LNCaP clone FGC (cell line): ENCODE results near the gene ATG2B.

Experiments
- DNase-seq: peaks from one replicate; pipeline ENCODE4 v3.0.0-alpha.2; 2011; ENCODE audit warnings: low read depth
- H3K4me3 ChIP-seq: 2 replicates; pipeline ENCODE4 v1.5.1; 2011; ENCODE audit warnings: mild to moderate bottlenecking, low read depth, low read length, control low read depth
- TF ChIP-seq, protein P1 (sequence below): IDR thresholded peaks from 2 replicates; pipeline ENCODE4 v1.5.1; 2012; ENCODE audit warnings: mild to moderate bottlenecking; ENCODE audit not compliant: control insufficient read depth, insufficient read depth; ENCODE audit errors: extremely low read depth

The ATG2B gene

DNA sequence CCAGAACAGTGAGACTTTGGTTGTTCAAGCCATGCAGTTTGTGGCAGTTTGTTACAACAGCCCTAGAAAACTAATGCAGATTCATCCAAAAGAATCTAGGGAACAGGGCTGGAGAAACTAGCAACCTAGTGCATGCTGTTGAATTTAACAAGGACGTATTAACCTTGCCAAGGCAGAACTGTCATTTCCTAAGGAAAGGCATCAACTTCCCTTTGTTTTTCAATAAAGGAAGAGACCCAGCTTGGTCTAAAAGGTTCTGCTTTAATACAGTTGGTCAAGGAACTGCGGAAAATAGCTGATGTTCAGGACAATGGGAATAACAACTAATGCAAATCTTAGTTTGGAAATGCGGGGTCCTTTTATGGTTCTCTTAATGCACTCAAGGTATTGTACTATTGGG lies 40.3 kb upstream of the ATG2B start:
- TF ChIP-seq, protein P1, sequence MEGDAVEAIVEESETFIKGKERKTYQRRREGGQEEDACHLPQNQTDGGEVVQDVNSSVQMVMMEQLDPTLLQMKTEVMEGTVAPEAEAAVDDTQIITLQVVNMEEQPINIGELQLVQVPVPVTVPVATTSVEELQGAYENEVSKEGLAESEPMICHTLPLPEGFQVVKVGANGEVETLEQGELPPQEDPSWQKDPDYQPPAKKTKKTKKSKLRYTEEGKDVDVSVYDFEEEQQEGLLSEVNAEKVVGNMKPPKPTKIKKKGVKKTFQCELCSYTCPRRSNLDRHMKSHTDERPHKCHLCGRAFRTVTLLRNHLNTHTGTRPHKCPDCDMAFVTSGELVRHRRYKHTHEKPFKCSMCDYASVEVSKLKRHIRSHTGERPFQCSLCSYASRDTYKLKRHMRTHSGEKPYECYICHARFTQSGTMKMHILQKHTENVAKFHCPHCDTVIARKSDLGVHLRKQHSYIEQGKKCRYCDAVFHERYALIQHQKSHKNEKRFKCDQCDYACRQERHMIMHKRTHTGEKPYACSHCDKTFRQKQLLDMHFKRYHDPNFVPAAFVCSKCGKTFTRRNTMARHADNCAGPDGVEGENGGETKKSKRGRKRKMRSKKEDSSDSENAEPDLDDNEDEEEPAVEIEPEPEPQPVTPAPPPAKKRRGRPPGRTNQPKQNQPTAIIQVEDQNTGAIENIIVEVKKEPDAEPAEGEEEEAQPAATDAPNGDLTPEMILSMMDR: no peak
- no peak overlapping the region for H3K4me3 ChIP-seq
- no peak for DNase-seq

DNA sequence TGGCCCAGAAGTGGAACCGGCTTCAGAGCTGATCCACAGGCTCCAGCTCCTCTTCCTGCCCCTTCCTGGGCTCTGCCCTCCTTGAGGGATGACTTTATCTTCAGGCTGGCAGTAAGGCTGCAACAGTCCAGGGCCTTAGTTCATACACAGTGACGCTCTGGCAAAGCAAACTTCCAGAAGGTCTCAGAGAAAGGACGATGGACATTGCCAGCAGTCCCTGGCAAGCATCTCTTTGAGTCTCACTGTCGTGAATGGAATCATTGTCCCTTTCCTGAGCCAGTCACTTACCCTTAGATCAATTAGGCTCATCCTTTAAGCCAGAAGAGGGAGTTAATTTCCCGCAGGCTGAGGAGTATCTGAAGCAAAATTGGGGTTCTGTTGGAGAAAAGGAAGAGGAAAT lies 37.4 kb upstream of the ATG2B start:
- no peak for DNase-seq
- TF ChIP-seq, protein P1: no peak
- no peak overlapping the region for H3K4me3 ChIP-seq

DNA sequence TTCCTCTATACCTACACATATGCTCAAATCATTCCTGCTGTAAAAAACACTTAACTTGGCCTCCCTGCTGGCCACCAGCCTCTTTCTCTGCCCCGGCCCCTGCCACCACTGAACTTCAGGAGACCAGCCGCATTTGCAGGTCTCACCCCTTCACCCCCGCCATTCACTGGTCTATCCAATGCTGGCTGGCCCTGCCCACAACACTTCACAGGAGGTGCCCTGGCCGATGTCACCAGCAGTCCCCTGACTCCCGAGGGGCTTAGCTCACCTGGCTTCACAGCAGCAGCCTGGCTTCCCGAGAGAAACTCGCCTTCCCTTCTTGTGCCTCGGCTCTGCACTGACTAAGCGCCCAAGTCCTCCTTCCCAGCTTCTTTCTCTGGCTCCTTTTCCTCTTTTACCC lies 36.3 kb upstream of the ATG2B start:
- TF ChIP-seq, protein P1: no peak
- DNase-seq: no peak

DNA sequence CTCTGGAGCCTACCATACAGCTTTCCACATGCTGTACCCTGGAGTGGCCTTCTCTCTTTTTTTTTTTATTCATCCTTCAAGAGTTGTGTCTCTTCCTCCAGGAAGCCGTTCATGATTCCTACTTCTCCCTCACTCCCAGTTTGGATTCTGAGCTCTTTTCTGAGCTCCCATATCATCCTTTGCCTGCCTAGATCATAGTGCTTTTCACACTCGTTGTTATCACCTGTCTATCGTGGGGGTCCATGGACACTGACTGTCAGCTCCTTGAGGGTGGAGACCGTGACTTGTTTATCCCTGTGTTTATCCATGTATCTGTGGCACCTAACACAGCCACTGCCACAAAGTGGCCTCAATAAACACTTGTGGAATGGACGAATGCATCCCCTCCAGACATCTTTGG lies 35.8 kb upstream of the ATG2B start:
- H3K4me3 ChIP-seq: no peak overlapping the region
- TF ChIP-seq, protein P1: no peak
- DNase-seq: no peak

More for the DNA sequence above, 36.3 kb upstream of the ATG2B start:
- H3K4me3 ChIP-seq: no peak overlapping the region

GRCh38 chr14:96398432-96398831 lies 35.3 kb upstream of the ATG2B start:
- DNase-seq: no peak
- TF ChIP-seq, protein P1: no peak
- H3K4me3 ChIP-seq: no peak overlapping the region

DNA sequence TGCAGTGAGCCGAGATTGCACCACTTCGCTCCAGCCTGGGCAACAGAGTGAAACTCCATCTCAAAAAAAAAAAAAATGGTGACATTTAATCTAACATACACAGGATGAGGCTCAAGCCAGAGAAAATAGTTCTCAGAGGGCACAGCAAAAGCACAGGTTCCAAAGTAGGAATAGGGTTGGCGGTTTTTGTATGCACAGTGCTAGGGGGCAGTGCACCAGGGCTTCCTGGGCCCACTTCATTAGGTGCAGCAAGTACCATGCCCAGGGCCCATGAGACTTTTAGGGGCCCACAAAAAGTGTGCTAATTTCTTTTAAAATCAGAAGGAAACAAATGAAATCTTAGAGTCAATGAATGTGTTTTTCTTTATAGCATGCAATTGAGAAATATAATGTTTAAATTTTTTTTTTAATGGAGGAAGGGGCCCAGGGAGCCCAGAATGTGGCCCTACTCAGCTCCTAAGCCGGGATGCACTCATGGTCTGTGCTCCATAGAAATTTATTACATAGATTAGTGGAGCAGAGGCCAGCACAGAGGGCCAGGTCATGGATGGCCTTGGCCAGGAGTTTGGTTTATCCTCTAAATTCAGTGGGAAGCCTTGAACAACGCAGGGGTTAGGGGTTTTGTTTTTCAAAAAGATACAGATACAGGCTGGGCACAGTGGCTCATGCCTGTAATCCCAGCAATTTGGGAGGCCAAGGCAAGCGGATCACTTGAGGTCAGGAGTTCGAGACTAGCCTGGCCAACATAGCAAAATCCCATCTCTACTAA lies 31.1 kb upstream of the ATG2B start:
- TF ChIP-seq, protein P1: no peak
- H3K4me3 ChIP-seq: no peak overlapping the region
- DNase-seq: no peak
